SK-N-MC (cell line): ENCODE data around the gene ICAM2.

ENCODE experiments used
- EZH2 ChIP-seq: fragments of 200-600 bp; sonication (generic); IDR thresholded peaks from one replicate; pipeline ENCODE4 v1.6.1; 2017; ENCODE audit warnings: antibody characterized with exemption
- FOXP2 ChIP-seq: optimal IDR thresholded peaks from 2 replicates; pipeline ENCODE3; 2011; ENCODE audit warnings: mild to moderate bottlenecking, moderate library complexity; ENCODE audit not compliant: insufficient read depth; ENCODE audit errors: extremely low read length, control extremely low read depth
- POLR2AphosphoS5 ChIP-seq: IDR thresholded peaks from 2 replicates; pipeline ENCODE4 v1.6.1; 2012; ENCODE audit warnings: mild to moderate bottlenecking, low read depth, low read length, borderline replicate concordance

DNA sequence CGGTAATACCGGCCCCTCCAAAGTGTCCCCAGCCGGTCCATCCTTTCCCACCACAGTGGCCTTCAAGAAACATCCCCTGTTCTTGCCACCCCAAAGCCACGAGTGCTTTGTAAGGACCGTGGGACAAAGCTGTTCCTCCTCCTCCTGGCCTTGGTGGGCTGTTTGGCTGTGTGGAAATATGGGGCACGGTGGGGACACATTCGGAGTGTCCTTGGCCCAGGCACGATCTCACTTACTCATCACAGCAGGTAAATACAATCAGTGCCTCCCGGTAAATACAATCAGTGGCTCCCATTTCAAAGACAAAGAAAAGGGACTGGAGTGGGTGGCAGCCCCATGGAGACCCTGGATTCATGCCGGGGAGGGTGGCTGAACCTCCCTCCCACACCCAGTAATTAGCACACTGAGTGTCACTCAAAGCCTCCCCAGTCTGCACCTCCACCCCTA lies 58.1 kb downstream of the ICAM2 start:
- TF ChIP-seq POLR2AphosphoS5 (no peak), EZH2 (no peak), FOXP2 (no peak)
